Body of pancreas (tissue), 4 donors: Measurements from ENCODE around the gene NAIP. TPM values are rescaled to one million over a fixed set of nuclear protein-coding genes. Genes with fewer than 3 reads are reported as not detected.
"Not testable (repeated sequence)": the region's sequence is repeated elsewhere in the genome, so short reads cannot be mapped to it uniquely, and the experiment has no call there.

Source experiments
- ATAC-seq: fragments of 150-250 bp; one replicate; pipeline ENCODE4 v1.9.1; 2016
- DNase-seq, 4 donors: peaks; one replicate each; pipeline ENCODE4 v3.0.0-alpha.2; 2019
- H3K27ac ChIP-seq, 4 donors: fragments of 200-600 bp; sonication (generic); 1 replicate in 3 of 4; 2 replicates in 1 of 4; pipeline versions ENCODE4 v1.5.1 to v1.6.1; 2016 to 2019; ENCODE audit warnings: mild to moderate bottlenecking in 1 of 4, mixed read lengths in 1 of 4, moderate library complexity in 1 of 4
- H3K27me3 ChIP-seq, 2 donors: fragments of 200-600 bp; sonication (generic); one replicate each; pipeline ENCODE4 v1.6.0; 2016; ENCODE audit warnings: mild to moderate bottlenecking in 1 of 2
- H3K36me3 ChIP-seq, 2 donors: fragments of 200-600 bp; sonication (generic); replicated peaks in 1 of 2; 2 replicates each; pipeline ENCODE4 v1.5.1; 2016; ENCODE audit warnings: low read depth in 2 of 2; ENCODE audit not compliant: insufficient read depth in 1 of 2
- H3K4me1 ChIP-seq: fragments of 200-600 bp; sonication (generic); one replicate; pipeline ENCODE4 v1.6.0; 2016
- H3K4me3 ChIP-seq, 2 donors: fragments of 200-600 bp; sonication (generic); 1 replicate in 1 of 2; 2 replicates in 1 of 2; pipeline ENCODE4 v1.5.1; 2016 to 2019
- H3K9me3 ChIP-seq, 3 donors: fragments of 200-600 bp; sonication (generic); 1 replicate in 2 of 3; 2 replicates in 1 of 3; pipeline ENCODE4 v1.5.1; 2016
- CTCF ChIP-seq, 7 experiments: fragments of 450-650 bp in 4 of 7; fragments of 200-600 bp in 3 of 7; sonication (generic) in 3 of 7; IDR thresholded peaks; one replicate each; pipeline ENCODE4 v1.5.1; 2016 to 2019; ENCODE audit warnings: antibody characterized with exemption in 7 of 7
- POLR2A ChIP-seq, 3 donors: fragments of 450-650 bp; IDR thresholded peaks; one replicate each; pipeline ENCODE4 v1.6.1; 2016; ENCODE audit warnings: antibody characterized with exemption in 3 of 3, mild to moderate bottlenecking in 2 of 3
- WGBS, 2 donors: methylation state at CpG; one replicate each; pipeline ENCODE4 v1.1.5; 2017; 5-methylcytosine and 5-hydroxymethylcytosine counted together
- intact Hi-C: fragments of 100-400 bp; cut with DNase I; formaldehyde crosslinking; loops from one replicate; pipeline ENCODE4 v1.15.1; 2023
- total RNA-seq, 2 donors: library from RNA; depleted of rRNA; stranded (reverse); fragments of >200 nt; gene quantifications; one replicate each; pipeline ENCODE4 v1.1.0, GENCODE V29; 2016

Gene NAIP
- total RNA-seq, 2 donors from 2014 or later: 19.8 to 27.0 TPM

- no peak for DNase-seq
- intact Hi-C loops: no loop called here
- H3K27me3 ChIP-seq: no peaks in the 10 kb centered on the region
- no peaks in the 10 kb centered on the region for H3K36me3 ChIP-seq
- ATAC-seq: no peak
- WGBS, 2 donors: 81 to 83% methylated on average over 8 of the region's 8 CpGs
- no peak overlapping the region for H3K27ac ChIP-seq
- no peaks in the 10 kb centered on the region for H3K4me1 ChIP-seq
- TF ChIP-seq CTCF (IDR thresholded peaks at IDR 0.05) (no peak), POLR2A (IDR thresholded peaks at IDR 0.05) (no peak)
- no peak overlapping the region for H3K4me3 ChIP-seq
- no peaks in the 10 kb centered on the region for H3K9me3 ChIP-seq
Measured at GRCh38 chr5:71014176-71014575, 11.0 kb downstream of the NAIP start.

GRCh38 chr5:71013575-71013974, 11.6 kb downstream of the NAIP start:
- Histone ChIP-seq H3K9me3 (no peaks in the 10 kb centered on the region), H3K27ac (no peak overlapping the region), H3K4me1 (no peaks in the 10 kb centered on the region), H3K27me3 (no peaks in the 10 kb centered on the region), H3K4me3 (no peak overlapping the region), H3K36me3 (no peaks in the 10 kb centered on the region)
- TF ChIP-seq POLR2A (IDR thresholded peaks at IDR 0.05) (no peak), CTCF (IDR thresholded peaks at IDR 0.05) (no peak)
- DNase-seq (no peak), ATAC-seq (no peak)
- WGBS, 2 donors: 81 to 90% methylated on average over 11 to 12 of the region's 12 CpGs
- intact Hi-C loops: no loop called here

GRCh38 chr5:71011194-71011792, 13.8 kb downstream of the NAIP start:
- TF ChIP-seq POLR2A (IDR thresholded peaks at IDR 0.05): no peak
- no peak for TF ChIP-seq CTCF (IDR thresholded peaks at IDR 0.05)
- Histone ChIP-seq H3K9me3 (no peaks in the 10 kb centered on the region), H3K27ac (no peak overlapping the region), H3K4me3 (no peak overlapping the region), H3K27me3 (no peaks in the 10 kb centered on the region), H3K36me3 (no peaks in the 10 kb centered on the region), H3K4me1 (no peaks in the 10 kb centered on the region)
- ATAC-seq (no peak), DNase-seq (no peak)
- intact Hi-C loops: no loop called here
- 75 to 79% methylated on average over 7 to 8 of the region's 8 CpGs for WGBS, 2 donors

- H3K9me3 ChIP-seq, H3K4me3 ChIP-seq, H3K27ac ChIP-seq, ATAC-seq, intact Hi-C loops, H3K4me1 ChIP-seq, DNase-seq, H3K27me3 ChIP-seq, H3K36me3 ChIP-seq: not testable (repeated sequence)
- WGBS, 2 donors: 57% methylated on average over 2 of the region's 7 CpGs; no CpG with 5 or more reads in 1 of the 2 donors
Measured at GRCh38 chr5:71006983-71007382, 18.2 kb downstream of the NAIP start.

- ATAC-seq, DNase-seq, H3K36me3 ChIP-seq, H3K27me3 ChIP-seq, H3K4me1 ChIP-seq, intact Hi-C loops, H3K4me3 ChIP-seq, H3K9me3 ChIP-seq, H3K27ac ChIP-seq: not testable (repeated sequence)
- WGBS, 2 donors: no CpG with 5 or more reads among the region's 10 CpGs
Measured at GRCh38 chr5:70984882-70985281, 40.3 kb downstream of the NAIP start.

GRCh38 chr5:70967220-70967619, 57.9 kb downstream of the NAIP start:
- H3K36me3 ChIP-seq, H3K27ac ChIP-seq, H3K4me1 ChIP-seq, DNase-seq, H3K9me3 ChIP-seq, H3K4me3 ChIP-seq, H3K27me3 ChIP-seq, intact Hi-C loops: not testable (repeated sequence)
- no CpG with 5 or more reads among the region's 7 CpGs for WGBS, 2 donors
- ATAC-seq: peak; percentile 92

- H3K4me1 ChIP-seq, H3K27me3 ChIP-seq, H3K36me3 ChIP-seq, ATAC-seq, DNase-seq, intact Hi-C loops, H3K27ac ChIP-seq, H3K9me3 ChIP-seq, H3K4me3 ChIP-seq: not testable (repeated sequence)
Measured at GRCh38 chr5:70964531-70964930, 60.6 kb downstream of the NAIP start.

GRCh38 chr5:70953068-70953467, 72.1 kb downstream of the NAIP start:
- ATAC-seq: not testable (repeated sequence)

GRCh38 chr5:70932560-70932959, 92.6 kb downstream of the NAIP start:
- H3K4me3 ChIP-seq, ATAC-seq, intact Hi-C loops, H3K4me1 ChIP-seq, H3K27ac ChIP-seq, DNase-seq, H3K9me3 ChIP-seq, H3K27me3 ChIP-seq, H3K36me3 ChIP-seq: not testable (repeated sequence)
- no CpG with 5 or more reads among the region's 1 CpG for WGBS, 2 donors

More at GRCh38 chr5:70953068-70953467, 72.1 kb downstream of the NAIP start:
- H3K27me3 ChIP-seq, DNase-seq, H3K27ac ChIP-seq, H3K9me3 ChIP-seq, H3K4me3 ChIP-seq, intact Hi-C loops, H3K4me1 ChIP-seq, H3K36me3 ChIP-seq: not testable (repeated sequence)
- WGBS, 2 donors: no CpG with 5 or more reads among the region's 10 CpGs
